GM18526 (cell line): ENCODE measurements around the gene CASP14.

Experiments
- POLR2A ChIP-seq: IDR thresholded peaks from 3 replicates; pipeline ENCODE4 v1.6.1; 2011; ENCODE audit not compliant: insufficient read length; ENCODE audit errors: extremely low read depth

CASP14 gene

DNA sequence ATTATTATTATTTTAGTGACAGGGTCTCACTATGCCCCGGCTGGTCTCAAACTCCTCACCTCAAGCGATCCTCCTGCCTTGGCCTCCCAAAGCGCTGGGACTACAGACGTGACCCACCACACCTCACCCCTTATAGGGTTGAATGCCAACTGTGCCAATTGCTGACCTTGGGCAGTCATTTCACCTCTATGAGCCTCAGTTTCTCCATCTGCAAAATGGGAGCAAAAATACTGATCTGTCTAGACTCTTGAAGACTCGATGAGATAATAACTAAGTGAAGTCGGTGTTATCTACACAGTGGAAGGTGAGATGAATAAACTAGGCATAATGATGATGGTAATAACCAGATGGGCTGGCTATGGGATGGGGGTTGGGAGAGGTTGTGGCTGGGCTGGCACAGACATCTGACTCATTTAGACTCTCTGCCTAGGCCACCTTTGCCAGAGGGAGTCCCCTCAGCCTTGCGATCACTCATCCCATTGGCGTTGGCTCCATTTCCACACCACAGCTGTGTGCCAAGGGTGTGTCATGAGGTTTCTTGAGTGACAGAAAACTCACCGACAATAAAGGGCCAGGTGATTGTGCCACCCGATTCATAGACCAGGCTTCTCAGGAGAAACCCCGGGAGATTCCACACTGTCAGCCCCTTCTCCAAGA lies at the start of gene CASP14:
Gene CASP14, plus strand, starts transcription at position 596 of the 657 bp plus-strand sequence. CDS start 2,772 bp downstream, outside the sequence.
- TF ChIP-seq POLR2A = no peak

GRCh38 chr19:15008308-15008707 lies 41.0 kb upstream of the CASP14 start:
- TF ChIP-seq POLR2A = no peak

- TF ChIP-seq POLR2A = no peak
These were observed 38.6 kb upstream of the CASP14 start for GRCh38 chr19:15010501-15011300.

- TF ChIP-seq POLR2A = no peak
These were observed 34.7 kb upstream of the CASP14 start for GRCh38 chr19:15014579-15014978.

- TF ChIP-seq POLR2A = no peak
These were observed 33.2 kb upstream of the CASP14 start for GRCh38 chr19:15015946-15016542.

GRCh38 chr19:15021286-15022007 lies 27.8 kb upstream of the CASP14 start:
- TF ChIP-seq POLR2A = no peak

GRCh38 chr19:15022752-15023151 lies 26.5 kb upstream of the CASP14 start:
- TF ChIP-seq POLR2A = no peak

DNA sequence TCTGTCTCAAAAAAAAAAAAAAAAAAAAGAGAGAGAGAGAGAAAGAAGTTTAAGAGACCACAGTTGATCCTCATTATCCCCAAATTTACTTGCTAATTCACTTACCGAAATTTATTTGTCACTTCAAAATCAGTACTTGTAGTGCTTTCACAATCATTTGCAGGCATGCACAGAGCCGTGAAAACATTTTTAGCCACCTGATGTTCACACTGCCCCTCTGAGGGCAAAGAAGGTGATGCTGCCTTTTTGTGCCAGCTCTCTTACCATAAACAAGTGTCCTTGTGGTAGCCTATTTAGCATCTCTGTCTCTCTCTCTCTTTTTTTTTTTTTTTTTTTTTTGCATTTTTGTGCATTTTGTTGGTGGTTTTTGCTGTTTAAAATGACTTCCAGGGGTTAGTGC lies 24.1 kb upstream of the CASP14 start:
- no peak for TF ChIP-seq POLR2A

DNA sequence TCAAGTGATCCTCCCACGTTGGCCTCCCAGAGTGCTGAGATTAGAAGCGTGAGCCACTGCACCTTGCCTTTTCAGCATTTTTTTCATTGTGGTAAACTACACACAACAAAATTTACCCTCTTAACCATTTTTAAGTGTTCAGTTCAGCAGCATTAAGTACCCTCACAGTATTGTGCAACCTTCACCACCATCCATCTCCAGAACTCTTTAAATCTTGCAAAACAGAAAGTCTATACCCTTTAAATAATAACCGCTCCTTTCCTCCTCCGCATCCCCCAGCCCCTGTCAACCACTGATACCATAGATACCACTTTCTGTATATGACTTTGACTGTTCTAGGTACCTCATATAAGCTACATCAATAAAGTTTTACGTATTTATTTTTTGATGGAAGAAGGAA lies 20.8 kb upstream of the CASP14 start:
- no peak for TF ChIP-seq POLR2A

- TF ChIP-seq POLR2A = no peak
These were observed 17.6 kb upstream of the CASP14 start for GRCh38 chr19:15031675-15032074.

DNA sequence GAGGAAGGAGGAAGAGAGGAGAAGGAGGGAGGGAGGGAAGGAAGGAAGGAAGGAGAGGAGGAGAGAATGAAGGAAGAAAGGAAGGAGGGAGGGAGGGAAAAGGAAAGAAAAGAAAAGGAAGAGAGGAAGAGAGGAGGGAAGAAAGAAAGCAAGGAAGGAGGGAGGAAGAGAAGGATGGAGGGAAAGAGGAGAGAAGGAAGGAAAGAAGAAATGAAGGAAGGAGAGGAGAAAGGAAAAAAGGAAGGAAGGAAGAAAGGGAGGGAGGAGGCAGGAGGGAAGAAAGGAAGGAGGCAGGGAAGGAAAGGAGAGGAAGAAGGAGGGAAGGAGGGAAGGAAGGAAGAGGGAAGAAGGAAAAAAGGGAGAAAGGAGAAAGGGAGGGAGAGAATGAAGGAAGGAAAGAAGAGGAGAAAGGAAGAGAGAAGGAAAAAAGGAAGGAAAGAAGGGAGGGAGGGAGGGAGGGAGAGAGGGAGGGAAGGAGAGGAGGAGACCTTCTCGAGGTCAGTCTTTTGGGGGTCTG lies 13.4 kb upstream of the CASP14 start:
- TF ChIP-seq POLR2A = no peak

- TF ChIP-seq POLR2A = no peak
These were observed 11.7 kb upstream of the CASP14 start for GRCh38 chr19:15037586-15037985.

GRCh38 chr19:15038294-15038693 lies 11.0 kb upstream of the CASP14 start:
- TF ChIP-seq POLR2A = no peak

- TF ChIP-seq POLR2A = no peak
These were observed 7.3 kb upstream of the CASP14 start for GRCh38 chr19:15042003-15042402.

DNA sequence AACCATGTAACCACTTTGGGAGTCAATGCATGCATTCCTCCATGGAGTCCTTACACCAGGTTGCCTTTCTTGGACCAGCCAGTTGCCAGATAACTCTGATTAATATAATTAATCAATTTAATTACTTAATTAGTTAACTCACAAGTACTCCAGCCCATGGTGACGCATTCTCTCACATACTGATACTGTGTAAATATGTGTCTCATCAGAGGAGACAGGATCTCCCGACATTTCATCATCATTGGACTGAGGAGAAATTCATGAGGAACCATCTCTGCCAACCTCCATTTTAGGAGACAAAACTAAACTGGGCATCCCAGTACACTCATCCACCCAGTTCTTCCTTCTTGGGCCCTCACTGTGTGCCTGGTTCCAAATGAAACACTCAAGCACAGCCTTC lies 6.5 kb upstream of the CASP14 start:
- no peak for TF ChIP-seq POLR2A
